Measurements from ENCODE around the gene MAGI1. TPM values are rescaled to one million over a fixed set of nuclear protein-coding genes. Genes with fewer than 3 reads are reported as not detected.

MAGI1 gene
- total and polyA plus RNA-seq, 2 donors (not counting 1 experiment from before 2014, with no cell fraction given): 0.10 to 0.22 TPM

DNA sequence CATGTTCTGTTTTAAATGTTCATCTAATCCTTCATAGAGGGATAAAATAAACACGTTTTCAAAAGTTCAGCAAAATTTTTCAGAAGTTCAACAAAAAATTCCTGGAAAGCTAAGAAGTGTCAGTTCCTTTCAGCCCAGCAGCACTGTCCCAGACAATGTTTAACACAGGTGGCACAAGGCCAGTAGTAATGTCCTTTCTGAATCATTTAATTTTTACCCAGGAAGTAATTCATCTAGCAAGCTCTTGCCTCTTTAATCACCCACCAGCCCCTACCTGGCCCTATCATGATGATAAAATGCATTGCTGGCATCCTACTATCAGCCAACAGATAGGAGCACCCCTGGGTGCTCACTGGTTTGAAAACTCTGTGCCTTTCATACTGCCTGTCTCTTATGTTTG lies 723.8 kb downstream of the MAGI1 start:
- no peak for TF ChIP-seq EZH2 (IDR thresholded peaks at IDR 0.05; ENCODE audit: borderline replicate concordance, insufficient read depth, low read depth, low read length, poor library complexity, severe bottlenecking)
- TF ChIP-seq, protein P1, sequence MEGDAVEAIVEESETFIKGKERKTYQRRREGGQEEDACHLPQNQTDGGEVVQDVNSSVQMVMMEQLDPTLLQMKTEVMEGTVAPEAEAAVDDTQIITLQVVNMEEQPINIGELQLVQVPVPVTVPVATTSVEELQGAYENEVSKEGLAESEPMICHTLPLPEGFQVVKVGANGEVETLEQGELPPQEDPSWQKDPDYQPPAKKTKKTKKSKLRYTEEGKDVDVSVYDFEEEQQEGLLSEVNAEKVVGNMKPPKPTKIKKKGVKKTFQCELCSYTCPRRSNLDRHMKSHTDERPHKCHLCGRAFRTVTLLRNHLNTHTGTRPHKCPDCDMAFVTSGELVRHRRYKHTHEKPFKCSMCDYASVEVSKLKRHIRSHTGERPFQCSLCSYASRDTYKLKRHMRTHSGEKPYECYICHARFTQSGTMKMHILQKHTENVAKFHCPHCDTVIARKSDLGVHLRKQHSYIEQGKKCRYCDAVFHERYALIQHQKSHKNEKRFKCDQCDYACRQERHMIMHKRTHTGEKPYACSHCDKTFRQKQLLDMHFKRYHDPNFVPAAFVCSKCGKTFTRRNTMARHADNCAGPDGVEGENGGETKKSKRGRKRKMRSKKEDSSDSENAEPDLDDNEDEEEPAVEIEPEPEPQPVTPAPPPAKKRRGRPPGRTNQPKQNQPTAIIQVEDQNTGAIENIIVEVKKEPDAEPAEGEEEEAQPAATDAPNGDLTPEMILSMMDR (IDR thresholded peaks at IDR 0.05): no peak
- no peaks in the 10 kb centered on the region for H3K9me3 ChIP-seq (ENCODE audit: control extremely low read depth in 1 of 3, control insufficient read depth in 2 of 3, insufficient read depth in 1 of 3, low read length in 2 of 3)
- Mint-ChIP-seq H3K27ac (no peak overlapping the region), H3K4me1 (no peaks in the 10 kb centered on the region), H3K9me3 (ENCODE audit: insufficient read depth) (peaks cover 2% of the 10 kb centered on the region), H3K27me3 (no peaks in the 10 kb centered on the region), H3K4me3 (no peak overlapping the region)
- DNase-seq (no peak), ATAC-seq (ENCODE audit: low read depth) (no peak)
- no peaks in the 10 kb centered on the region for H4K20me1 ChIP-seq (ENCODE audit: control insufficient read depth, insufficient read depth, low read length, poor library complexity, severe bottlenecking)
- H3K36me3 ChIP-seq (replicated peaks in 1 of 2; ENCODE audit: control extremely low read depth in 1 of 2, control insufficient read depth in 1 of 2, extremely low read depth in 1 of 2, insufficient read depth in 2 of 2, low read length in 1 of 2): no peaks in the 10 kb centered on the region
- no peaks in the 10 kb centered on the region for H3K79me2 ChIP-seq (ENCODE audit: control insufficient read depth, insufficient read depth, low read length)
- H3K4me1 ChIP-seq (ENCODE audit: control insufficient read depth in 2 of 2, insufficient read depth in 2 of 2, low read length in 2 of 2): no peaks in the 10 kb centered on the region
- H3K27ac ChIP-seq (ENCODE audit: low read length in 2 of 2): no peak overlapping the region
- ChIA-PET POLR2A (no interaction called here), CTCF (no interaction called here)
- no peak overlapping the region for H2AFZ ChIP-seq (ENCODE audit: insufficient read depth, low read depth, low read length, poor library complexity, severe bottlenecking)
- WGBS (ENCODE audit: insufficient coverage): 80% methylated on average over 1 of the region's 1 CpG
- intact Hi-C loops (cut with micrococcal nuclease): no loop called here
- no peak overlapping the region for H3K4me2 ChIP-seq (replicated peaks; ENCODE audit: low read depth, low read length, poor library complexity, severe bottlenecking)
- H3K4me3 ChIP-seq (ENCODE audit: control extremely low read depth in 1 of 5, extremely low read depth in 1 of 5, insufficient read depth in 1 of 5, low read depth in 2 of 5, low read length in 4 of 5): no peak overlapping the region
- no peak overlapping the region for H3K9ac ChIP-seq (ENCODE audit: low read length)
- H3K27me3 ChIP-seq (replicated peaks in 1 of 4; ENCODE audit: control extremely low read depth in 1 of 4, control insufficient read depth in 3 of 4, insufficient read depth in 4 of 4, low read length in 3 of 4): no peaks in the 10 kb centered on the region

DNA sequence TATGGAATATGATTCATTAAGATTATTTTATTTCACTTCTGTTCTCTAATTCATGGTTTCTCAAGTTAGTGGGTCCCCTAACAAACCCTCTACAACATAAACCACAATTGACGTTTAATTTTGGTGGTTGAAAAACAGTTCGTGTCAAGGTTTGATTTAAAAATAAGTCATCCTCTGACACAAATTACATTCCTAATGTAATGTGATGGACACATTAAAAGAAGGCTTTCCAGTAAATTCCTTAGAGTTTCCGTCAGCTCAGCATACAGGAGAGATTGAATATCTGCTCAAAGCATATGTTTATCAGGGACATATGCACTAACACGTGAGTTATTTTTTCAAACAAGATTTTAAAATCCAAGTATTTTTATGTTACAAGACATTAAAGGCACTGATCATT lies 724.4 kb downstream of the MAGI1 start:
- TF ChIP-seq, protein P1 (IDR thresholded peaks at IDR 0.05): no peak
- no peak for TF ChIP-seq EZH2 (IDR thresholded peaks at IDR 0.05; ENCODE audit: borderline replicate concordance, insufficient read depth, low read depth, low read length, poor library complexity, severe bottlenecking)
- Mint-ChIP-seq H3K4me1 (no peaks in the 10 kb centered on the region), H3K9me3 (ENCODE audit: insufficient read depth) (no peaks in the 10 kb centered on the region), H3K27ac (no peak overlapping the region), H3K4me3 (no peak overlapping the region), H3K27me3 (no peaks in the 10 kb centered on the region)
- Histone ChIP-seq H3K4me1 (ENCODE audit: control insufficient read depth in 2 of 2, insufficient read depth in 2 of 2, low read length in 2 of 2) (no peaks in the 10 kb centered on the region), H4K20me1 (ENCODE audit: control insufficient read depth, insufficient read depth, low read length, poor library complexity, severe bottlenecking) (no peaks in the 10 kb centered on the region), H3K9ac (ENCODE audit: low read length) (no peak overlapping the region), H3K36me3 (replicated peaks in 1 of 2; ENCODE audit: control extremely low read depth in 1 of 2, control insufficient read depth in 1 of 2, extremely low read depth in 1 of 2, insufficient read depth in 2 of 2, low read length in 1 of 2) (no peaks in the 10 kb centered on the region), H3K27ac (ENCODE audit: low read length in 2 of 2) (no peak overlapping the region), H3K4me2 (replicated peaks; ENCODE audit: low read depth, low read length, poor library complexity, severe bottlenecking) (no peak overlapping the region), H2AFZ (ENCODE audit: insufficient read depth, low read depth, low read length, poor library complexity, severe bottlenecking) (no peak overlapping the region), H3K79me2 (ENCODE audit: control insufficient read depth, insufficient read depth, low read length) (no peaks in the 10 kb centered on the region), H3K4me3 (ENCODE audit: control extremely low read depth in 1 of 5, extremely low read depth in 1 of 5, insufficient read depth in 1 of 5, low read depth in 2 of 5, low read length in 4 of 5) (no peak overlapping the region), H3K9me3 (ENCODE audit: control extremely low read depth in 1 of 3, control insufficient read depth in 2 of 3, insufficient read depth in 1 of 3, low read length in 2 of 3) (no peaks in the 10 kb centered on the region), H3K27me3 (replicated peaks in 1 of 4; ENCODE audit: control extremely low read depth in 1 of 4, control insufficient read depth in 3 of 4, insufficient read depth in 4 of 4, low read length in 3 of 4) (no peaks in the 10 kb centered on the region)
- 100% methylated on average over 1 of the region's 4 CpGs for WGBS (ENCODE audit: insufficient coverage)
- POLR2A ChIA-PET: no interaction called here
- intact Hi-C loops (cut with micrococcal nuclease): no loop called here
- DNase-seq (no peak), ATAC-seq (ENCODE audit: low read depth) (no peak)
- CTCF ChIA-PET: no interaction called here
